PFSK-1 (cell line): ENCODE results near the gene HEPH.

ENCODE experiments used
- POLR2AphosphoS5 ChIP-seq: IDR thresholded peaks from 2 replicates; pipeline ENCODE4 v1.6.1; 2012; ENCODE audit warnings: low read depth, mild to moderate bottlenecking, control low read depth, low read length, moderate library complexity
- SIN3A ChIP-seq: IDR thresholded peaks from 2 replicates; pipeline ENCODE4 v1.6.1; 2012; ENCODE audit warnings: mild to moderate bottlenecking, low read length, moderate library complexity, borderline replicate concordance; ENCODE audit not compliant: insufficient read depth
- TAF1 ChIP-seq: IDR thresholded peaks from 2 replicates; pipeline ENCODE4 v1.6.1; 2012; ENCODE audit warnings: low read length, control low read depth, borderline replicate concordance; ENCODE audit not compliant: insufficient read depth

DNA sequence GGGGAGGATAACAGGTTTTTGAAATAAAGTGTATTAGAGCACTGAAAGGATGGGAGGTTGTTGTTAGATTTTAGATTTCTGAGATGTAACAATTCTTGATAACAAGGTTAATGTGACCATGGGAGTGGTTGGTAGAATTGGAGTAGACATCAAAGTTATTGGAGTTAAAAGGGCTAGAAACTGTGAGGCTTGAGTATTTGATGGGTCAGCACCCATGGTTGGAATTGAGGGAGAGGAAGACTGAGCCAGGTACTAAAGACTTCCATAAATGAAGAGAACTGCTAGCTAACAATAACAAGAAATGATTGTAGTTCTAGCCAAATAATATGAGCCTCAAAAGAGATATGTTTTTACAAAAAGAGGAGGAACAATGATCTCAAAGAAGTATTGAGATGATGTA, 98.8 kb downstream of the HEPH start:
- TF ChIP-seq POLR2AphosphoS5 = no peak
- no peak for TF ChIP-seq TAF1
- TF ChIP-seq SIN3A = no peak
